Epithelial cell of proximal tubule (primary cell): ENCODE results near the gene TOR3A. TPM values are rescaled to one million over a fixed set of nuclear protein-coding genes. Genes with fewer than 3 reads are reported as not detected.

ENCODE experiments used
- DNase-seq: peaks from one replicate; pipeline ENCODE4 v3.0.0-alpha.2; 2011; ENCODE audit warnings: low read depth
- H3K4me3 ChIP-seq: 2 replicates; pipeline ENCODE4 v1.5.1; 2011; ENCODE audit warnings: low read depth, mild to moderate bottlenecking, low read length
- total RNA-seq: library from RNA; depleted of rRNA; stranded (reverse); fragments of >200 nt; gene quantifications from 2 replicates; pipeline ENCODE4 v1.2.3, GENCODE V29; 2015
- TF ChIP-seq, protein P1 (sequence below): conservative IDR thresholded peaks from 2 replicates; pipeline ENCODE4 v1.5.1; 2012; ENCODE audit warnings: low read depth, mild to moderate bottlenecking, low read length

The TOR3A gene
- total RNA-seq, 1 donor from 2014 or later = 83.1 TPM

DNA sequence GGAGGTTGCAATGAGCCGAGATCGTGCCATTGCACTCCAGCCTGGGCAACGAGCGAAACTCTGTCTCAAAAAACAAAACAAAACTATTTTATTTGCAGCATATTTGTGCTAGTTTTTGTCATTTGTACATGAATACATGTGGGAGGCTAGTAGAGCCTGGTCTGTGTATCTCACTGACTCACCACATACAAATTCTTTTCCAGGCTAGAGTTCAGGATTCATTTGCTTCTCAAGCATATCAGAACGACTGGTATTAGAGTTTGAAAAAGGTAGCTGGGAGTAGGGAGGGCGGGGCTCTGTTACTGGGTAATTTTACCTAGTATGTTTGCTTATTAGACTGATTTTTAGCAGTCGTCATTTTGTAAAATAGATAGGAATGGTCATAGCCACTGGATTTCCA is 4.5 kb upstream of the TOR3A start:
- TF ChIP-seq, protein P1, sequence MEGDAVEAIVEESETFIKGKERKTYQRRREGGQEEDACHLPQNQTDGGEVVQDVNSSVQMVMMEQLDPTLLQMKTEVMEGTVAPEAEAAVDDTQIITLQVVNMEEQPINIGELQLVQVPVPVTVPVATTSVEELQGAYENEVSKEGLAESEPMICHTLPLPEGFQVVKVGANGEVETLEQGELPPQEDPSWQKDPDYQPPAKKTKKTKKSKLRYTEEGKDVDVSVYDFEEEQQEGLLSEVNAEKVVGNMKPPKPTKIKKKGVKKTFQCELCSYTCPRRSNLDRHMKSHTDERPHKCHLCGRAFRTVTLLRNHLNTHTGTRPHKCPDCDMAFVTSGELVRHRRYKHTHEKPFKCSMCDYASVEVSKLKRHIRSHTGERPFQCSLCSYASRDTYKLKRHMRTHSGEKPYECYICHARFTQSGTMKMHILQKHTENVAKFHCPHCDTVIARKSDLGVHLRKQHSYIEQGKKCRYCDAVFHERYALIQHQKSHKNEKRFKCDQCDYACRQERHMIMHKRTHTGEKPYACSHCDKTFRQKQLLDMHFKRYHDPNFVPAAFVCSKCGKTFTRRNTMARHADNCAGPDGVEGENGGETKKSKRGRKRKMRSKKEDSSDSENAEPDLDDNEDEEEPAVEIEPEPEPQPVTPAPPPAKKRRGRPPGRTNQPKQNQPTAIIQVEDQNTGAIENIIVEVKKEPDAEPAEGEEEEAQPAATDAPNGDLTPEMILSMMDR = no peak
- H3K4me3 ChIP-seq = no peak overlapping the region
- DNase-seq = no peak

DNA sequence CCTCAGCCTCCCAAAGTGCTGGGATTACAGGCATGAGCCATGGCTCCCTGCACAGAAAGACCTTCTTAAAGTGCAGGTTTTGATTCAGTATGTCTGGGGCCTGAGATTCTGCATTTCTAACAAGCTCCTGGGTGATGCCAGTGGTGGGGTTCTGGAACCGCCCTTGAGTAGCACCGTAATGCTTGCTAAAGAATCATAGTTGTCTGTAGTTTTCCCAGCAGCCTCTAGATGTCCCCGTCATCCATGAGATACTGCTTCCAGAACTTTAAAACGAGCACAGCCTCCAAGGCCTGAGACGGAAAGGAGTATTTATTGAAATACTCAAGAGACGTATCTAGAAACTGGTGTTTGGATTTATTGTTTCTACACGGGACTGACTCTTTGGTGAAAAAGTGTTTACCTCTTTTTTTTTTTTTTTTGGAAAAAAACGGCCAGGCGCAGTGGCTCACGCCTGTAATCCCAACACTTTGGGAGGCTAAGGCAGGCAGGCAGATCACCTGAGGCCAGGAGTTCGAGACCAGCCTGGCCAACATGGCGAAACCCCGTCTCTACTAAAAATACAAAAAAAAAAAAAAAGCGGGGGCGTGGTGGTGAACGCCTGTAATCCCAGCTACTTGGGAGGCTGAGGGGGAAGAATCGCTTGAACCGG is 2.6 kb upstream of the TOR3A start:
- no peak overlapping the region for H3K4me3 ChIP-seq
- peak; percentile 16 for DNase-seq
- TF ChIP-seq, protein P1 = peak; percentile 75

DNA sequence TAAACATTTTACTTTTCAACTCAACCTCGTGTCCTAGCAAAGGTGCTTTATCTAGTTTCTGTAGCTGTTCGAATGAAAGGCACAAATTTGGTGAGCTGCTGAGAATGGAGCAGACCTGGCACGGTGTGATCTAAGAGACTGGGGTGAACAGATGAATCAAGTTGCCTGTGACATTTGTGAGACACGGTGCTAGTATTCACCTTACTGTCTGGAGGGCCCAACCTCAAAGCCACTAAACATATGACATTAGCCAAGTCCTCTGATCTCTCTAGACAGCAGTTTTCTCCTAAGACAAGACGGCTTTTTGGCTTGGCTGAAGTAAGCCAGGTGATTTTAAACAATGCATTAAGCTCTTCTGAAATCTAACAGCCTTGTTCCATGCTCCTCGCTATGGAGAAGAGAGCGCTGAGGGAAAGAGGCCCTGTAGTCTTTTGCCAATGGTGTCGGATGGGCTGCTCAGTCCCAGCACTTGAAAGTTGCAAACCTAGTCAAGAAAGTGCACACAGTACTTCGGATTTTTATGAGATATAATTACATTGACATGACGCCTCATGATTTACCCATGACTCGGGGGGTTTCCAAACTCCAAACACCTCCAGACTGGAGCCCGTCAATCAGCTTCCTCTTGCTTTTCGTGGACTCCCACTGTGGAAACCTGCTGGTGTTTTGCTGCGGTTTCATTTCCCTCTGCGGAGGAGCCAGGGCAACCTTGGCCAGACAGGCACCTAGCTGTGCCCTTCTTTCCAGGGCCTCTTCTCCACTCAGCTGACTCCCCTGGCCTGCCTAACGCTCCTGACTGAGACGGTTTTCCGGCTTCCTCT is 794 bp upstream of the TOR3A start:
- TF ChIP-seq, protein P1 = no peak
- no peak for DNase-seq
- peak overlapping the region; percentile 94 for H3K4me3 ChIP-seq

DNA sequence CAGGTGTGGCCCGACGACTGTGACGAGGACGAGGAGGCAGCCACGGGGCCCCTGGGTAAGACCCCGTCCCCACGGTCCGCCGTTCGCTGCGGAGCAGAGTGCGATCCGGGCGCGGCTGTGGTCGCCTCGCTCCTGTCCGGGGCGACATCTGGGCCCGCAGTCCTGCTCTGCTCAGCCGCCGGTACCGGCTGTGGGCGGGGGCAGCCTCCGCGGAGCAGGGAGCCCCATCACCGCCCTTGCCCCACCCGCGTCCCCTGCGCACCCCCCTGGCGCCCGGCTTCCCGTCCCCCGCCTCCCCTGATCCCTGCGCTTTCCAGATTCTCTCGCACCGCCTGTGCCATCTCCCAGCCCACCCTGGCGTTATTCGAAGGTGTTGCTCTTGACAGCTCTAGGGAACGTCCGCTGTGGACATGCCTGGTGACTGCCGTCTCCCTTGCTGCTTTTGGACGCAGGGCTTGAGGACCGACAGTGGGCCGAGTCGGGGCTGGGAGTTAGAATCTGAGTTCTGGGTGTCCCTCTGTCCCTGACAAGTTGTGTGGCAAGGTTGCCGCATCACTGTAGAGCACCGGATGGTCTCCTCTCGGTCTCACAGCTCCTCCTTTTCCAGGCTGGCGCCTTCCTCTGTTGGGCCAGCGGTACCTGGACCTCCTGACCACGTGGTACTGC is 596 bp downstream of the TOR3A start:
- no peak for DNase-seq
- TF ChIP-seq, protein P1 = no peak
- peak overlapping the region; percentile 94 for H3K4me3 ChIP-seq

DNA sequence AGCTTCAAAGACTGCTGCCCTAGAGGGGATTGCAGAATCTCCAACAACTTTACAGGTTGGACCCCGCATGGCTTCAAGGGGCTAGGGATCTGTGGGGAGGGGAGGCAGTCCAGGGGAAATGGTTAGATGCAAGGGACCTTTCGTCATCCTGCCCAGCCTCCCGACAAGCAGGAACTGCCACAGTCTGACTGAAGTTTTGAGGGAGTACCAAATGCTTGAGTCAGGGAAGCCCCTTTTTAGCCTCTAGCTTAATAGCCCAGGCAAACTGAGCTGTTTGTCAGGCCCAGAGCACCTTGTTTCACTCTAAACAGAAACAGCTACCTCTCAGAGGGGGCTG is 1.1 kb downstream of the TOR3A start:
- peak overlapping the region; percentile 94 for H3K4me3 ChIP-seq
- no peak for DNase-seq
- TF ChIP-seq, protein P1 = no peak

DNA sequence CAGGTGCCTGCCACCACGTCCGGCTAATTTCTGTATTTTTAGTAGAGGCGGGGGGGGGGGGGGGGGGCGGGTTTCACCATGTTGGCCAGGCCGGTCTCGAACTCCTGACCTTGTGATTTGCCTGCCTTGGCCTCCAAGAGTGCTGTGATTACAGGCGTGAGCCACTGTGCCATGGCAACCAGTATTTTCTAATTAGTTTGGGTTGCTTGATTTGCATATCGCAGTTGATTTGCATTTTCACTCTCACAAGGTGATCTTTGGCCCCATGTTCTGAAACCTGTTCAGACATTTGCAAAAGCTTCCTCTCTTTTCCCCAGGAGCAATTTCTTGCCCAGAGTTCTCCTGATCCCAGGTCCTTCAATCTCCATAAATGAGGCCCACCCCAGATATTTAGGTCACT is 1.7 kb downstream of the TOR3A start:
- no peak overlapping the region for H3K4me3 ChIP-seq
- DNase-seq = no peak
- TF ChIP-seq, protein P1 = no peak

DNA sequence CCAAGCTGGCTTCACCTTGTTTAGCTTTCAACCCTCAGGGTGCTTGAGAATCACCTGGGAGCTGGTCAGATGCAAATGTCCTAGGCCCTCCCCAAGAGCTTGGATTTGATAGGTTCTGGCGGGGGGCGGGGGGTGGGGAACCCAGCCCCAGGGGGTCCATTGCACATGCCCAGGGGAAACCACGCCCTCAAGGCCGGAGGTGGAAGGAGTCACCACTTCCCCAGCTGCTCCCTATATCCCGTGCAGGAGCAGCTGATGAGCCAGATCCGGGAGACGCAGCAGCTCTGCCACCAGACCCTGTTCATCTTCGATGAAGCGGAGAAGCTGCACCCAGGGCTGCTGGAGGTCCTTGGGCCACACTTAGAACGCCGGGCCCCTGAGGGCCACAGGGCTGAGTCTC is 5.8 kb downstream of the TOR3A start:
- TF ChIP-seq, protein P1 = no peak
- DNase-seq = no peak
- H3K4me3 ChIP-seq = no peak overlapping the region
